Measurements from ENCODE around the gene CDC42EP4. TPM values are rescaled to one million over a fixed set of nuclear protein-coding genes. Genes with fewer than 3 reads are reported as not detected.

CDC42EP4 gene
- total RNA-seq, 1 donor from 2014 or later = 104 TPM

- no peak overlapping the region for H3K27ac ChIP-seq
- DNase-seq (ENCODE audit: low spot score in 2 of 2) = no peak
- H3K4me3 ChIP-seq = no peak overlapping the region
- H3K27me3 ChIP-seq = no peaks in the 10 kb centered on the region
- H3K9me3 ChIP-seq = no peaks in the 10 kb centered on the region
- no peak for TF ChIP-seq CTCF (IDR thresholded peaks at IDR 0.05)
- intact Hi-C loops (cut with DNase I) = no loop called here
- H3K4me1 ChIP-seq = no peaks in the 10 kb centered on the region
- no peaks in the 10 kb centered on the region for H3K36me3 ChIP-seq
Measured at GRCh38 chr17:73269791-73270190, 42.0 kb downstream of the CDC42EP4 start.

- no peak overlapping the region for H3K27ac ChIP-seq
- no peaks in the 10 kb centered on the region for H3K4me1 ChIP-seq
- DNase-seq (ENCODE audit: low spot score in 2 of 2) = no peak
- TF ChIP-seq CTCF (IDR thresholded peaks at IDR 0.05) = no peak
- H3K27me3 ChIP-seq = no peaks in the 10 kb centered on the region
- no peaks in the 10 kb centered on the region for H3K36me3 ChIP-seq
- no peaks in the 10 kb centered on the region for H3K9me3 ChIP-seq
- no peak overlapping the region for H3K4me3 ChIP-seq
- intact Hi-C loops (cut with DNase I) = no loop called here
Measured at GRCh38 chr17:73269329-73269615, 42.5 kb downstream of the CDC42EP4 start.

GRCh38 chr17:73268582-73269328 is 43.0 kb downstream of the CDC42EP4 start:
- Histone ChIP-seq H3K27ac (no peak overlapping the region), H3K4me3 (no peak overlapping the region), H3K4me1 (no peaks in the 10 kb centered on the region), H3K9me3 (no peaks in the 10 kb centered on the region), H3K27me3 (no peaks in the 10 kb centered on the region), H3K36me3 (no peaks in the 10 kb centered on the region)
- intact Hi-C loops (cut with DNase I) = no loop called here
- DNase-seq (ENCODE audit: low spot score in 2 of 2) = no peak
- no peak for TF ChIP-seq CTCF (IDR thresholded peaks at IDR 0.05)

- H3K36me3 ChIP-seq = no peaks in the 10 kb centered on the region
- H3K4me1 ChIP-seq = no peaks in the 10 kb centered on the region
Measured at GRCh38 chr17:73267648-73268537, 43.9 kb downstream of the CDC42EP4 start.

GRCh38 chr17:73266796-73267195 is 45.0 kb downstream of the CDC42EP4 start:
- Histone ChIP-seq H3K27ac (no peak overlapping the region), H3K4me1 (no peaks in the 10 kb centered on the region), H3K27me3 (no peaks in the 10 kb centered on the region), H3K4me3 (no peak overlapping the region), H3K36me3 (no peaks in the 10 kb centered on the region), H3K9me3 (no peaks in the 10 kb centered on the region)
- intact Hi-C loops (cut with DNase I) = no loop called here
- no peak for DNase-seq (ENCODE audit: low spot score in 2 of 2)
- TF ChIP-seq CTCF (IDR thresholded peaks at IDR 0.05) = no peak

More at GRCh38 chr17:73267648-73268537, 43.9 kb downstream of the CDC42EP4 start:
- DNase-seq (ENCODE audit: low spot score in 2 of 2) = no peak
- Histone ChIP-seq H3K27me3 (no peaks in the 10 kb centered on the region), H3K9me3 (no peaks in the 10 kb centered on the region), H3K4me3 (no peak overlapping the region), H3K27ac (no peak overlapping the region)
- intact Hi-C loops (cut with DNase I) = no loop called here
- TF ChIP-seq CTCF (IDR thresholded peaks at IDR 0.05) = no peak

Measured in ascending aorta (tissue), 2 donors.